ENCODE measurements around the gene CIB2. TPM values are rescaled to one million over a fixed set of nuclear protein-coding genes. Genes with fewer than 3 reads are reported as not detected.

CIB2 gene
- total RNA-seq, 1 donor from 2014 or later: 10.1 TPM

GRCh38 chr15:78093242-78094020 is 37.8 kb downstream of the CIB2 start:
- TF ChIP-seq, protein P1, sequence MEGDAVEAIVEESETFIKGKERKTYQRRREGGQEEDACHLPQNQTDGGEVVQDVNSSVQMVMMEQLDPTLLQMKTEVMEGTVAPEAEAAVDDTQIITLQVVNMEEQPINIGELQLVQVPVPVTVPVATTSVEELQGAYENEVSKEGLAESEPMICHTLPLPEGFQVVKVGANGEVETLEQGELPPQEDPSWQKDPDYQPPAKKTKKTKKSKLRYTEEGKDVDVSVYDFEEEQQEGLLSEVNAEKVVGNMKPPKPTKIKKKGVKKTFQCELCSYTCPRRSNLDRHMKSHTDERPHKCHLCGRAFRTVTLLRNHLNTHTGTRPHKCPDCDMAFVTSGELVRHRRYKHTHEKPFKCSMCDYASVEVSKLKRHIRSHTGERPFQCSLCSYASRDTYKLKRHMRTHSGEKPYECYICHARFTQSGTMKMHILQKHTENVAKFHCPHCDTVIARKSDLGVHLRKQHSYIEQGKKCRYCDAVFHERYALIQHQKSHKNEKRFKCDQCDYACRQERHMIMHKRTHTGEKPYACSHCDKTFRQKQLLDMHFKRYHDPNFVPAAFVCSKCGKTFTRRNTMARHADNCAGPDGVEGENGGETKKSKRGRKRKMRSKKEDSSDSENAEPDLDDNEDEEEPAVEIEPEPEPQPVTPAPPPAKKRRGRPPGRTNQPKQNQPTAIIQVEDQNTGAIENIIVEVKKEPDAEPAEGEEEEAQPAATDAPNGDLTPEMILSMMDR (conservative IDR thresholded peaks at IDR 0.05; ENCODE audit: low read depth, low read length): no peak
- no peak overlapping the region for H3K4me3 ChIP-seq (ENCODE audit: low read depth, low read length)
- no peak for DNase-seq (ENCODE audit: low read depth)

DNA sequence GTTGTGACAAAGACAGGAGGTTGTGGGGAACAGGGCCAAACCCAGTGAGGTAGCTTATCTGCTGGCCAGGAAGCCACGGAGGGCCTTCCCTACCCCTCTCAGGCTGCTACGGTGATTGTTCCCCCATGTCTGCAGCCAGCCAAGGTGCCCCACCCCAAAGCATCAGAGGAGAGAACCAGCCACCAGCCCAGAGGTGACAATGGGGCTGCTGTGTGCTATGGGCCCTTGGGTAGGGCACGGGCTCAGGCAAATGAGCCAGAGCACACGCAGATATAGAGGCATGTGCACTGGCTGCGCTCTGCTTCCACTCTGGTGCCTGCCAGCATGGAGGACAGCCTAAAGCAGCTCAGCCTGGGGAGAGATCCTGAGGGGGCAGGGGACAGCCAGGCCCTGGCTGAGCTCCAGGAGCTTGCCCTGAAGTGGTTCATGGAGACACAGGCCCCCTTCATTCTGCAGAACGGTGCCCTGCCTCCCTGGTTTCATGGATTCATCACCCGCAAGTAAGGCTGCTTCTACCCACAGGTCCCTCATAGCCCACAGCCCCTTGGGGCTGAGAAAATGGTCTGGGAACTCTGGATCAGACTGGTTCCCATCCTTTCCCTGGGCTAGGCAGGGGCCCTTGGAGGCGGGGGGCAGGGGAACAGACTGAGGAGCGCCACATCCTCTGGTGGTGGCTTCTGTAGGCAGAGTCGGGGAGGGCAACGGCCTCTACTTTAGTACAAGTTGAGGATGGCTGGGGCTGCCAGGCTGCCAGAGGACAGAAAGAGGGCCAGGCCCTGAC is 38.8 kb downstream of the CIB2 start, which contains the start of gene SH2D7:
SH2D7 (plus strand) TSS at position 301 of the 781 bp plus-strand sequence; CDS start at position 325, 24 bp downstream.
- no peak for DNase-seq (ENCODE audit: low read depth)
- TF ChIP-seq, protein P1 (conservative IDR thresholded peaks at IDR 0.05; ENCODE audit: low read depth, low read length): no peak

GRCh38 chr15:78090422-78091063 is 40.7 kb downstream of the CIB2 start:
- H3K4me3 ChIP-seq (ENCODE audit: low read depth, low read length): no peak overlapping the region
- no peak for DNase-seq (ENCODE audit: low read depth)
- TF ChIP-seq, protein P1 (conservative IDR thresholded peaks at IDR 0.05; ENCODE audit: low read depth, low read length): no peak

More for the DNA sequence above, 38.8 kb downstream of the CIB2 start, which contains the start of gene SH2D7:
- no peak within 1 kb of the TSS for H3K4me3 ChIP-seq (ENCODE audit: low read depth, low read length)

DNA sequence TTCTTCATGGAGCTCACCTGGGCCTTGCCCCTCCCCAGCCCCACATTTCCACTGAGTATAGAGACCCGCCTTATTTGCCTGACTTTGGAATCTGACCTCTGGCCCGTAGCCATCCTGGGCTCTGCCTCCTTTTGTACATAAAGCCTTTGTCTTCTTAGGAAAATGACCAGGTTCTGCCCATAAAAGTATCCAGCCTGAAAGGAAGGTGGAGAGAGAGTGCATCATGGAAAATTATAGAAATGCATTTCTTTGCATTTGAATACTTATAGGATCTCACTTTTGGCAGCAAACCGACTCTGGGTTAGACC is 42.5 kb downstream of the CIB2 start:
- H3K4me3 ChIP-seq (ENCODE audit: low read depth, low read length): no peak overlapping the region
- no peak for DNase-seq (ENCODE audit: low read depth)
- TF ChIP-seq, protein P1 (conservative IDR thresholded peaks at IDR 0.05; ENCODE audit: low read depth, low read length): no peak

DNA sequence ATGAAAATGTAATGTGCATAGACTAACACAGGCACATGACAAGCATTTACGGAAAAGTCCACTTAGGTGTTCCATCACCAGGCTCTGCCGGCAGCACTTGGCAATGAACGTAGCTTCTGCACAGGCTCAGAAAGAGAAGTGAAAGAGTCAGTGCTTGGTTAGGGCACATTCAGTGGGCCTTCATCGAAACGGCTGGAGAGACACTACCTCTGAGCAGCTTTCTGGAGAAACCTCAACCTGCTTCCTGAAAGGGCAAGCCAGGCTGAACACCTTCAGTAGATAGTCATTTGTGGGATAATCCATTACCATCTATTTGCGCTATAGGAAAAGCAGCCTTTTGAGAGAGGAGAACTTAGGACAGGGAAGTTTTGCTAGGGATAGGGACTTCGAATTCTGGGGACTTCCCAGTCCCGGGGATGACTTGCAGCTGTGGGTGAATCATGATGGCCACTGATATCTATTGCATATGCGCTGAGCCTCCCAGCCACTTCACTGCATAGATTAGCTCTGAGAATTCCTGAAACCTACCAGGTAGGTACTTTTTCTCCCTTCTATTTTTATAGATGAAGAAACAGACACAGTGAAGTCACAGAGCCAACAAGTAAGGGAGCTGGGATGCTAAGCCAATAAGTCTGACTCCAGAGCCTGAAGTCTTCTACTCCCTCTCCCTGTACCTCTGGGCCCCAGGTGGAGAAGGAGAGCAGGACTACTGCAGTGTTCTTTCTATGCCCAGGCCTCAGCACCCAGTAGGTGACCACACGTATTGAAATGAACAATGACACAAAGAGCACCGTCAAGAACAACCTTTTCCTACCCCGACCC is 43.1 kb downstream of the CIB2 start:
- no peak overlapping the region for H3K4me3 ChIP-seq (ENCODE audit: low read depth, low read length)
- no peak for DNase-seq (ENCODE audit: low read depth)
- TF ChIP-seq, protein P1 (conservative IDR thresholded peaks at IDR 0.05; ENCODE audit: low read depth, low read length): no peak

GRCh38 chr15:78085928-78086327 is 45.3 kb downstream of the CIB2 start:
- no peak for DNase-seq (ENCODE audit: low read depth)
- TF ChIP-seq, protein P1 (conservative IDR thresholded peaks at IDR 0.05; ENCODE audit: low read depth, low read length): no peak
- H3K4me3 ChIP-seq (ENCODE audit: low read depth, low read length): no peak overlapping the region

Measured in epithelial cell of proximal tubule (primary cell).